ENCODE data around the gene KLHDC3. TPM values are rescaled to one million over a fixed set of nuclear protein-coding genes. Genes with fewer than 3 reads are reported as not detected.

KLHDC3 gene
- total and polyA plus RNA-seq, 9 of the 15 experiments (the other 6 are each of a cell fraction or from before 2014, with no cell fraction given) = 4.5 to 171 (median 107) TPM

DNA sequence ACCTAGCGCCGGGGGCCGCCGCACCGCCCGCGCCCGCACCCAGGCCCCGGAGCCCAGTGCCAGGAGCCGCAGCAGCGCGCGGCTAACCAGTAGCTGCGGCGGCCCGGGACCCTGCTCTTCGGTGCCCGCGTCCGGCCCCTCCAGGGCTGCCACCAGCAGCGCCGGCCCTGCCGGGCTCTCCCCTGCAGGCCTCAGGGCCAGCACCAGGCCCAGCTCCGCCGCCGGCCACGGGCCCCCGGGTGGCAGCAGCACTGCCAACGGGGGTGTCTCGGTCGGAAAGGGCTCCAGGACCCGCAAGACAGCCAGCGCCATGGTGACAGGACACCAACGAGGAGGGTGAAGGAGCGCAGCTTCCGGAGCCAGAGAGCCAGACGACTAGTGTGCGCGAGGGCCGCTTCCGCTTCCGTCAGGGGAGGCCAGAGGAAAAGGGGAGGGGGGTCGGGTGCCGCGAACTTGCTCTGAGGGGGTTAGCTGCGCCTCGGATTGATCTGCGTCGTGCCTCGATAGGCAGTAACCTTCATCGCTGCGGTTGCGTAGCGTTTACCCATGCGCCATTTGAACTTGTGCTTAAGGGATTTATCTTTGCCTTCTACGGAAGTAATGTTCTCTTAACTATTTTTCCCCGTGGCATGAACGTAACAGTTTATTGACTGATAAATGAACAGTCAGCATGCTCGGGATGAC is 35.1 kb upstream of the KLHDC3 start, which contains the start of gene PEX6 (continued):
- TF ChIP-seq PBX2 (CRISPR knock-in tag; IDR thresholded peaks at IDR 0.05; ENCODE audit: low read depth) (no peak), PBX2 (tag; conservative IDR thresholded peaks at IDR 0.05; ENCODE audit: low read depth) (no peak), ZFP30 (CRISPR knock-in tag; IDR thresholded peaks at IDR 0.05; ENCODE audit: borderline replicate concordance) (no peak), PCBP2 (IDR thresholded peaks at IDR 0.05; ENCODE audit: low read depth, low read length, poor library complexity, severe bottlenecking) (no peak), ZNF764 (CRISPR knock-in tag; IDR thresholded peaks at IDR 0.05; ENCODE audit: low read depth) (no peak), ZNF449 (CRISPR knock-in tag; IDR thresholded peaks at IDR 0.05) (no peak), CBX1 (IDR thresholded peaks at IDR 0.05; ENCODE audit: low read depth) (peak; percentile 71; the same call in 1 of the 2 replicates)
- TF ChIP-seq, protein P1, sequence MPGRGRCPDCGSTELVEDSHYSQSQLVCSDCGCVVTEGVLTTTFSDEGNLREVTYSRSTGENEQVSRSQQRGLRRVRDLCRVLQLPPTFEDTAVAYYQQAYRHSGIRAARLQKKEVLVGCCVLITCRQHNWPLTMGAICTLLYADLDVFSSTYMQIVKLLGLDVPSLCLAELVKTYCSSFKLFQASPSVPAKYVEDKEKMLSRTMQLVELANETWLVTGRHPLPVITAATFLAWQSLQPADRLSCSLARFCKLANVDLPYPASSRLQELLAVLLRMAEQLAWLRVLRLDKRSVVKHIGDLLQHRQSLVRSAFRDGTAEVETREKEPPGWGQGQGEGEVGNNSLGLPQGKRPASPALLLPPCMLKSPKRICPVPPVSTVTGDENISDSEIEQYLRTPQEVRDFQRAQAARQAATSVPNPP (IDR thresholded peaks at IDR 0.05; ENCODE audit: borderline replicate concordance, insufficient read depth, insufficient read length) = no peak
- TF ChIP-seq, protein P2, sequence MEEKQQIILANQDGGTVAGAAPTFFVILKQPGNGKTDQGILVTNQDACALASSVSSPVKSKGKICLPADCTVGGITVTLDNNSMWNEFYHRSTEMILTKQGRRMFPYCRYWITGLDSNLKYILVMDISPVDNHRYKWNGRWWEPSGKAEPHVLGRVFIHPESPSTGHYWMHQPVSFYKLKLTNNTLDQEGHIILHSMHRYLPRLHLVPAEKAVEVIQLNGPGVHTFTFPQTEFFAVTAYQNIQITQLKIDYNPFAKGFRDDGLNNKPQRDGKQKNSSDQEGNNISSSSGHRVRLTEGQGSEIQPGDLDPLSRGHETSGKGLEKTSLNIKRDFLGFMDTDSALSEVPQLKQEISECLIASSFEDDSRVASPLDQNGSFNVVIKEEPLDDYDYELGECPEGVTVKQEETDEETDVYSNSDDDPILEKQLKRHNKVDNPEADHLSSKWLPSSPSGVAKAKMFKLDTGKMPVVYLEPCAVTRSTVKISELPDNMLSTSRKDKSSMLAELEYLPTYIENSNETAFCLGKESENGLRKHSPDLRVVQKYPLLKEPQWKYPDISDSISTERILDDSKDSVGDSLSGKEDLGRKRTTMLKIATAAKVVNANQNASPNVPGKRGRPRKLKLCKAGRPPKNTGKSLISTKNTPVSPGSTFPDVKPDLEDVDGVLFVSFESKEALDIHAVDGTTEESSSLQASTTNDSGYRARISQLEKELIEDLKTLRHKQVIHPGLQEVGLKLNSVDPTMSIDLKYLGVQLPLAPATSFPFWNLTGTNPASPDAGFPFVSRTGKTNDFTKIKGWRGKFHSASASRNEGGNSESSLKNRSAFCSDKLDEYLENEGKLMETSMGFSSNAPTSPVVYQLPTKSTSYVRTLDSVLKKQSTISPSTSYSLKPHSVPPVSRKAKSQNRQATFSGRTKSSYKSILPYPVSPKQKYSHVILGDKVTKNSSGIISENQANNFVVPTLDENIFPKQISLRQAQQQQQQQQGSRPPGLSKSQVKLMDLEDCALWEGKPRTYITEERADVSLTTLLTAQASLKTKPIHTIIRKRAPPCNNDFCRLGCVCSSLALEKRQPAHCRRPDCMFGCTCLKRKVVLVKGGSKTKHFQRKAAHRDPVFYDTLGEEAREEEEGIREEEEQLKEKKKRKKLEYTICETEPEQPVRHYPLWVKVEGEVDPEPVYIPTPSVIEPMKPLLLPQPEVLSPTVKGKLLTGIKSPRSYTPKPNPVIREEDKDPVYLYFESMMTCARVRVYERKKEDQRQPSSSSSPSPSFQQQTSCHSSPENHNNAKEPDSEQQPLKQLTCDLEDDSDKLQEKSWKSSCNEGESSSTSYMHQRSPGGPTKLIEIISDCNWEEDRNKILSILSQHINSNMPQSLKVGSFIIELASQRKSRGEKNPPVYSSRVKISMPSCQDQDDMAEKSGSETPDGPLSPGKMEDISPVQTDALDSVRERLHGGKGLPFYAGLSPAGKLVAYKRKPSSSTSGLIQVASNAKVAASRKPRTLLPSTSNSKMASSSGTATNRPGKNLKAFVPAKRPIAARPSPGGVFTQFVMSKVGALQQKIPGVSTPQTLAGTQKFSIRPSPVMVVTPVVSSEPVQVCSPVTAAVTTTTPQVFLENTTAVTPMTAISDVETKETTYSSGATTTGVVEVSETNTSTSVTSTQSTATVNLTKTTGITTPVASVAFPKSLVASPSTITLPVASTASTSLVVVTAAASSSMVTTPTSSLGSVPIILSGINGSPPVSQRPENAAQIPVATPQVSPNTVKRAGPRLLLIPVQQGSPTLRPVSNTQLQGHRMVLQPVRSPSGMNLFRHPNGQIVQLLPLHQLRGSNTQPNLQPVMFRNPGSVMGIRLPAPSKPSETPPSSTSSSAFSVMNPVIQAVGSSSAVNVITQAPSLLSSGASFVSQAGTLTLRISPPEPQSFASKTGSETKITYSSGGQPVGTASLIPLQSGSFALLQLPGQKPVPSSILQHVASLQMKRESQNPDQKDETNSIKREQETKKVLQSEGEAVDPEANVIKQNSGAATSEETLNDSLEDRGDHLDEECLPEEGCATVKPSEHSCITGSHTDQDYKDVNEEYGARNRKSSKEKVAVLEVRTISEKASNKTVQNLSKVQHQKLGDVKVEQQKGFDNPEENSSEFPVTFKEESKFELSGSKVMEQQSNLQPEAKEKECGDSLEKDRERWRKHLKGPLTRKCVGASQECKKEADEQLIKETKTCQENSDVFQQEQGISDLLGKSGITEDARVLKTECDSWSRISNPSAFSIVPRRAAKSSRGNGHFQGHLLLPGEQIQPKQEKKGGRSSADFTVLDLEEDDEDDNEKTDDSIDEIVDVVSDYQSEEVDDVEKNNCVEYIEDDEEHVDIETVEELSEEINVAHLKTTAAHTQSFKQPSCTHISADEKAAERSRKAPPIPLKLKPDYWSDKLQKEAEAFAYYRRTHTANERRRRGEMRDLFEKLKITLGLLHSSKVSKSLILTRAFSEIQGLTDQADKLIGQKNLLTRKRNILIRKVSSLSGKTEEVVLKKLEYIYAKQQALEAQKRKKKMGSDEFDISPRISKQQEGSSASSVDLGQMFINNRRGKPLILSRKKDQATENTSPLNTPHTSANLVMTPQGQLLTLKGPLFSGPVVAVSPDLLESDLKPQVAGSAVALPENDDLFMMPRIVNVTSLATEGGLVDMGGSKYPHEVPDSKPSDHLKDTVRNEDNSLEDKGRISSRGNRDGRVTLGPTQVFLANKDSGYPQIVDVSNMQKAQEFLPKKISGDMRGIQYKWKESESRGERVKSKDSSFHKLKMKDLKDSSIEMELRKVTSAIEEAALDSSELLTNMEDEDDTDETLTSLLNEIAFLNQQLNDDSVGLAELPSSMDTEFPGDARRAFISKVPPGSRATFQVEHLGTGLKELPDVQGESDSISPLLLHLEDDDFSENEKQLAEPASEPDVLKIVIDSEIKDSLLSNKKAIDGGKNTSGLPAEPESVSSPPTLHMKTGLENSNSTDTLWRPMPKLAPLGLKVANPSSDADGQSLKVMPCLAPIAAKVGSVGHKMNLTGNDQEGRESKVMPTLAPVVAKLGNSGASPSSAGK (IDR thresholded peaks at IDR 0.05) = peak; percentile 83
